SU-DHL-6 (cell line): ENCODE measurements around the gene KCTD3.

Experiments used
- EZH2phosphoT487 ChIP-seq: fragments of 200-600 bp; sonication (generic), shearing (Covaris generic); conservative IDR thresholded peaks from 2 replicates; pipeline ENCODE4 v1.6.1; 2018; ENCODE audit warnings: mild to moderate bottlenecking, antibody characterized with exemption, low read length, moderate library complexity, mixed read lengths
- TF ChIP-seq, protein P1 (sequence below): fragments of 200-600 bp; sonication (generic); IDR thresholded peaks from one replicate; pipeline ENCODE4 v1.5.1; 2017; ENCODE audit warnings: antibody characterized with exemption, mild to moderate bottlenecking, low read length, moderate library complexity; ENCODE audit not compliant: insufficient read depth, poor library complexity, severe bottlenecking

DNA sequence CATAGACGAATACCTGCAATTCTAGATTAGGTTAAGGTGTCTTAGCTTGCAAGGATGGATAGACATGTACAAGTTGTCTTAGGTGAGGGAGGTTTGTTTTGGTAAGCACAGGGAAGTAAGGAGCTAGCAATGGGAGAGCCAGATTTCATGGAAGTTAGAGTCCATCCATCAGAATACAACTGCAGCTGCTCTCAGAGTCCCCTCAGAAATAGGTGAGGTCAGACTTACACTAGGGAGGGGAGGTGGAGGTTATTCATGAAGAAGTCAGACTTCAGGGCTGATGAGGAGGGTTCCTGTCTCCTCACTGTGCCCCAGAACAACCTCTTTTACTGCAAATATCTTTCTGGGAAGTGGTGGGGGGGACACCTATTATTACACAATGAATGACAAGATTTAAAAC, 85.3 kb downstream of the KCTD3 start:
- TF ChIP-seq, protein P1, sequence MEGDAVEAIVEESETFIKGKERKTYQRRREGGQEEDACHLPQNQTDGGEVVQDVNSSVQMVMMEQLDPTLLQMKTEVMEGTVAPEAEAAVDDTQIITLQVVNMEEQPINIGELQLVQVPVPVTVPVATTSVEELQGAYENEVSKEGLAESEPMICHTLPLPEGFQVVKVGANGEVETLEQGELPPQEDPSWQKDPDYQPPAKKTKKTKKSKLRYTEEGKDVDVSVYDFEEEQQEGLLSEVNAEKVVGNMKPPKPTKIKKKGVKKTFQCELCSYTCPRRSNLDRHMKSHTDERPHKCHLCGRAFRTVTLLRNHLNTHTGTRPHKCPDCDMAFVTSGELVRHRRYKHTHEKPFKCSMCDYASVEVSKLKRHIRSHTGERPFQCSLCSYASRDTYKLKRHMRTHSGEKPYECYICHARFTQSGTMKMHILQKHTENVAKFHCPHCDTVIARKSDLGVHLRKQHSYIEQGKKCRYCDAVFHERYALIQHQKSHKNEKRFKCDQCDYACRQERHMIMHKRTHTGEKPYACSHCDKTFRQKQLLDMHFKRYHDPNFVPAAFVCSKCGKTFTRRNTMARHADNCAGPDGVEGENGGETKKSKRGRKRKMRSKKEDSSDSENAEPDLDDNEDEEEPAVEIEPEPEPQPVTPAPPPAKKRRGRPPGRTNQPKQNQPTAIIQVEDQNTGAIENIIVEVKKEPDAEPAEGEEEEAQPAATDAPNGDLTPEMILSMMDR, result no peak
- no peak for TF ChIP-seq EZH2phosphoT487
